GM23248 (cell line): Measurements from ENCODE around the gene XPC. TPM values are rescaled to one million over a fixed set of nuclear protein-coding genes. Genes with fewer than 3 reads are reported as not detected.

Experiments
- DNase-seq: peaks from one replicate; pipeline ENCODE4 v3.0.0-alpha.2; 2015
- H2AFZ ChIP-seq: fragments of 200-600 bp; sonication (generic); 2 replicates; pipeline ENCODE4 v1.6.1; 2016; ENCODE audit warnings: antibody characterized with exemption
- H3F3A ChIP-seq: fragments of 200-600 bp; sonication (generic); 2 replicates; pipeline ENCODE4 v1.6.1; 2016; ENCODE audit warnings: mild to moderate bottlenecking, antibody characterized with exemption, mixed run types; ENCODE audit not compliant: insufficient read depth
- H3K27ac ChIP-seq: fragments of 200-600 bp; sonication (generic); 2 replicates; pipeline ENCODE4 v1.5.1; 2016; ENCODE audit warnings: mild to moderate bottlenecking
- H3K27me3 ChIP-seq: fragments of 200-600 bp; sonication (generic); replicated peaks from 2 replicates; pipeline ENCODE4 v1.6.1; 2016; ENCODE audit warnings: mild to moderate bottlenecking; ENCODE audit not compliant: insufficient read depth
- H3K36me3 ChIP-seq: fragments of 200-600 bp; sonication (generic); 2 replicates; pipeline ENCODE4 v1.6.1; 2016; ENCODE audit warnings: low read depth, mild to moderate bottlenecking
- H3K4me1 ChIP-seq: fragments of 200-600 bp; sonication (generic); 2 replicates; pipeline ENCODE4 v1.6.1; 2016; ENCODE audit warnings: mild to moderate bottlenecking; ENCODE audit not compliant: insufficient read depth
- H3K4me2 ChIP-seq: fragments of 200-600 bp; sonication (generic); one replicate; pipeline ENCODE4 v1.6.1; 2016; ENCODE audit warnings: mild to moderate bottlenecking; ENCODE audit not compliant: unreplicated experiment
- H3K4me3 ChIP-seq: fragments of 200-600 bp; sonication (generic); 2 replicates; pipeline ENCODE4 v1.5.1; 2016; ENCODE audit warnings: mild to moderate bottlenecking
- H3K79me2 ChIP-seq: fragments of 200-600 bp; sonication (generic); 2 replicates; pipeline ENCODE4 v1.6.1; 2016; ENCODE audit warnings: mild to moderate bottlenecking; ENCODE audit not compliant: insufficient read depth
- H3K9ac ChIP-seq: fragments of 200-600 bp; sonication (generic); 2 replicates; pipeline ENCODE4 v1.6.1; 2016; ENCODE audit warnings: mild to moderate bottlenecking
- H3K9me2 ChIP-seq: fragments of 200-600 bp; sonication (generic); 2 replicates; pipeline ENCODE4 v1.6.1; 2016; ENCODE audit warnings: mixed run types, mild to moderate bottlenecking, moderate library complexity; ENCODE audit not compliant: insufficient read depth
- H3K9me3 ChIP-seq: fragments of 200-600 bp; sonication (generic); one replicate; pipeline ENCODE4 v1.6.1; 2017; ENCODE audit warnings: low read depth
- H4K20me1 ChIP-seq: fragments of 200-600 bp; sonication (generic); 2 replicates; pipeline ENCODE4 v1.6.0; 2016; ENCODE audit not compliant: insufficient read depth
- EZH2 ChIP-seq: fragments of 200-600 bp; sonication (generic); IDR thresholded peaks from 2 replicates; pipeline ENCODE4 v1.6.1; 2018; ENCODE audit warnings: antibody characterized with exemption, mild to moderate bottlenecking; ENCODE audit not compliant: insufficient read depth, poor library complexity, severe bottlenecking
- EZH2phosphoT487 ChIP-seq: fragments of 200-600 bp; sonication (generic); IDR thresholded peaks from 2 replicates; pipeline ENCODE4 v1.6.1; 2018; ENCODE audit warnings: antibody characterized with exemption, moderate library complexity, mild to moderate bottlenecking, low read depth; ENCODE audit not compliant: insufficient read depth
- WGBS, 2 experiments: methylation state at CpG; one replicate each; pipeline ENCODE4 v1.1.6; 2015 to 2017; ENCODE audit warnings: low lambda C conversion rate in 2 of 2, low coverage in 1 of 2; ENCODE audit errors: missing lambda C conversion rate in 2 of 2; 5-methylcytosine and 5-hydroxymethylcytosine counted together
- in situ Hi-C: fragments of 300-500 bp; cut with MboI; formaldehyde crosslinking; loops from 2 replicates; pipeline ENCODE4 v1.15.0; 2020
- polyA plus RNA-seq: library from polyadenylated mRNA; unstranded; fragments of >200 nt; fragmentation: Nextera tagmentation; extraction: Ambion mirVana; gene quantifications from 2 replicates; pipeline ENCODE4 v1.2.1, GENCODE V29; 2016
- total RNA-seq: library from RNA; depleted of rRNA; stranded (reverse); fragments of >200 nt; shearing (Covaris generic); gene quantifications from 2 replicates; pipeline ENCODE4 v1.2.3, GENCODE V29; 2014

Gene XPC
- total and polyA plus RNA-seq, 2 experiments from 2014 or later, result 42.4 to 62.1 TPM

GRCh38 chr3:14194865-14195264, 16.5 kb upstream of the XPC start:
- H3K4me1 ChIP-seq, result no peaks in the 10 kb centered on the region
- no peaks in the 10 kb centered on the region for H3K9me2 ChIP-seq
- TF ChIP-seq EZH2, result no peak
- no peak for TF ChIP-seq EZH2phosphoT487
- no peaks in the 10 kb centered on the region for H3F3A ChIP-seq
- no peak overlapping the region for H3K9ac ChIP-seq
- no peak for DNase-seq
- WGBS, 2 experiments, result 95 to 99% methylated on average over 4 of the region's 4 CpGs
- H3K27me3 ChIP-seq, result no peaks in the 10 kb centered on the region
- H2AFZ ChIP-seq, result no peak overlapping the region
- H3K36me3 ChIP-seq, result peaks cover 13% of the 10 kb centered on the region
- H3K9me3 ChIP-seq, result no peaks in the 10 kb centered on the region
- H3K79me2 ChIP-seq, result peaks cover 59% of the 10 kb centered on the region
- no peaks in the 10 kb centered on the region for H4K20me1 ChIP-seq
- in situ Hi-C loops, result no loop called here
- H3K4me3 ChIP-seq, result no peak overlapping the region
- H3K27ac ChIP-seq, result no peak overlapping the region
- no peak overlapping the region for H3K4me2 ChIP-seq

- H3K4me1 ChIP-seq, result no peaks in the 10 kb centered on the region
- no peaks in the 10 kb centered on the region for H3K27me3 ChIP-seq
- no peak overlapping the region for H3K27ac ChIP-seq
- in situ Hi-C loops, result no loop called here
- no peaks in the 10 kb centered on the region for H4K20me1 ChIP-seq
- no peaks in the 10 kb centered on the region for H3F3A ChIP-seq
- DNase-seq, result no peak
- H3K79me2 ChIP-seq, result peaks cover 69% of the 10 kb centered on the region
- H3K9me2 ChIP-seq, result no peaks in the 10 kb centered on the region
- H3K9me3 ChIP-seq, result no peaks in the 10 kb centered on the region
- H2AFZ ChIP-seq, result no peak overlapping the region
- no peak overlapping the region for H3K4me3 ChIP-seq
- no peak for TF ChIP-seq EZH2phosphoT487
- 51 to 57% methylated on average over 4 of the region's 4 CpGs for WGBS, 2 experiments
- H3K9ac ChIP-seq, result no peak overlapping the region
- H3K36me3 ChIP-seq, result peaks cover 21% of the 10 kb centered on the region
- H3K4me2 ChIP-seq, result no peak overlapping the region
Observed at GRCh38 chr3:14188041-14188754, 9.8 kb upstream of the XPC start.

GRCh38 chr3:14186854-14187458, 8.6 kb upstream of the XPC start:
- H4K20me1 ChIP-seq, result no peaks in the 10 kb centered on the region
- H3K36me3 ChIP-seq, result peaks cover 25% of the 10 kb centered on the region
- no peaks in the 10 kb centered on the region for H3F3A ChIP-seq
- no peak for DNase-seq
- H3K4me3 ChIP-seq, result no peak overlapping the region
- no peak overlapping the region for H3K9ac ChIP-seq
- no peaks in the 10 kb centered on the region for H3K9me3 ChIP-seq
- peaks cover 70% of the 10 kb centered on the region for H3K79me2 ChIP-seq
- no peak overlapping the region for H3K27ac ChIP-seq
- no peak overlapping the region for H2AFZ ChIP-seq
- WGBS, 2 experiments, result 89 to 91% methylated on average over 5 of the region's 5 CpGs
- in situ Hi-C loops, result no loop called here
- H3K9me2 ChIP-seq, result no peaks in the 10 kb centered on the region
- no peak for TF ChIP-seq EZH2
- TF ChIP-seq EZH2phosphoT487, result no peak
- H3K27me3 ChIP-seq, result no peaks in the 10 kb centered on the region
- H3K4me2 ChIP-seq, result no peak overlapping the region
- no peaks in the 10 kb centered on the region for H3K4me1 ChIP-seq

- Histone ChIP-seq H3K4me1 (peaks cover 9% of the 10 kb centered on the region; the same call in 1 of the 2 replicates), H3K4me3 (no peak overlapping the region), H3K9me2 (no peaks in the 10 kb centered on the region), H3F3A (no peaks in the 10 kb centered on the region), H3K36me3 (peaks cover 30% of the 10 kb centered on the region), H3K27ac (no peak overlapping the region), H3K9ac (no peak overlapping the region), H3K4me2 (no peak overlapping the region), H4K20me1 (no peaks in the 10 kb centered on the region), H3K9me3 (no peaks in the 10 kb centered on the region), H3K27me3 (no peaks in the 10 kb centered on the region), H2AFZ (no peak overlapping the region), H3K79me2 (peaks cover 64% of the 10 kb centered on the region)
- no peak for TF ChIP-seq EZH2
- TF ChIP-seq EZH2phosphoT487, result no peak
- in situ Hi-C loops, result no loop called here
- WGBS, 2 experiments, result 50 to 51% methylated on average over 2 of the region's 2 CpGs
- DNase-seq, result no peak
Observed at GRCh38 chr3:14183015-14183577, 4.7 kb upstream of the XPC start.
